ENCODE results near the gene IKZF5.

IKZF5 gene, protein sequence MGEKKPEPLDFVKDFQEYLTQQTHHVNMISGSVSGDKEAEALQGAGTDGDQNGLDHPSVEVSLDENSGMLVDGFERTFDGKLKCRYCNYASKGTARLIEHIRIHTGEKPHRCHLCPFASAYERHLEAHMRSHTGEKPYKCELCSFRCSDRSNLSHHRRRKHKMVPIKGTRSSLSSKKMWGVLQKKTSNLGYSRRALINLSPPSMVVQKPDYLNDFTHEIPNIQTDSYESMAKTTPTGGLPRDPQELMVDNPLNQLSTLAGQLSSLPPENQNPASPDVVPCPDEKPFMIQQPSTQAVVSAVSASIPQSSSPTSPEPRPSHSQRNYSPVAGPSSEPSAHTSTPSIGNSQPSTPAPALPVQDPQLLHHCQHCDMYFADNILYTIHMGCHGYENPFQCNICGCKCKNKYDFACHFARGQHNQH

GRCh38 chr10:123008355-123009104, at the start of gene IKZF5, which contains the start of gene ACADSB:
IKZF5 (minus strand) TSS chr10:123008795; CDS start chr10:122998625, 10,170 bp downstream.
ACADSB (plus strand) TSS chr10:123009006; CDS start chr10:123009030, 24 bp downstream.
- peaks cover 58% of the 10 kb centered on the region for H3K4me1 Mint-ChIP-seq (ENCODE audit: low read depth)
- peak within 1 kb of the TSS; percentile 100 for H3K4me3 Mint-ChIP-seq
- H3K27me3 Mint-ChIP-seq = no peaks in the 10 kb centered on the region
- no peaks in the 10 kb centered on the region for H3K9me3 Mint-ChIP-seq
- H3K27ac Mint-ChIP-seq = peak within 1 kb of the TSS; percentile 99
- H3K36me3 Mint-ChIP-seq (ENCODE audit: low read depth) = peaks cover 13% of the 10 kb centered on the region

DNA sequence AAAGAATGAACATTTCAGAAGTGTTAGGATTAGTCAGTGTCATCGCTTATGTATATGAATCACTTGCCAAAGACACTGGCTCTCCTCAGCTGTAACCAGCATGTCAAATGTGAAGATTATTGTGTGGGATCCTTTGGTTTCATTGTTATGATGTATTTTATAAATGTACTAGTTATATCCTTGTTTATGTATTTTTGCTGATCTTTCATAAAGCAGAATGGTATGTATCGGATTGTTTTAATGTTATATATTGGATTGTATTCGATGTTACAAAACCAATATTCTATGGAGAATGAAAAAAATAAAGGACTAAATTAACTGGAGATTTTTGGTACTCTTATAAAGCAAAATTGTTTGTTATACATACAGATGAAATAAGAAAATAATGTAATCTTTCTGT, 49.4 kb upstream of the IKZF5 start:
- Mint-ChIP-seq H3K27ac (no peak overlapping the region), H3K9me3 (no peaks in the 10 kb centered on the region), H3K4me1 (ENCODE audit: low read depth) (no peaks in the 10 kb centered on the region), H3K4me3 (no peak overlapping the region), H3K27me3 (no peaks in the 10 kb centered on the region), H3K36me3 (ENCODE audit: low read depth) (peaks cover 26% of the 10 kb centered on the region)

GRCh38 chr10:123045961-123046731, 37.6 kb upstream of the IKZF5 start:
- no peaks in the 10 kb centered on the region for H3K27me3 Mint-ChIP-seq
- H3K36me3 Mint-ChIP-seq (ENCODE audit: low read depth) = peaks cover 19% of the 10 kb centered on the region
- no peak overlapping the region for H3K4me3 Mint-ChIP-seq
- H3K9me3 Mint-ChIP-seq = no peaks in the 10 kb centered on the region
- H3K4me1 Mint-ChIP-seq (ENCODE audit: low read depth) = no peaks in the 10 kb centered on the region
- H3K27ac Mint-ChIP-seq = no peak overlapping the region

DNA sequence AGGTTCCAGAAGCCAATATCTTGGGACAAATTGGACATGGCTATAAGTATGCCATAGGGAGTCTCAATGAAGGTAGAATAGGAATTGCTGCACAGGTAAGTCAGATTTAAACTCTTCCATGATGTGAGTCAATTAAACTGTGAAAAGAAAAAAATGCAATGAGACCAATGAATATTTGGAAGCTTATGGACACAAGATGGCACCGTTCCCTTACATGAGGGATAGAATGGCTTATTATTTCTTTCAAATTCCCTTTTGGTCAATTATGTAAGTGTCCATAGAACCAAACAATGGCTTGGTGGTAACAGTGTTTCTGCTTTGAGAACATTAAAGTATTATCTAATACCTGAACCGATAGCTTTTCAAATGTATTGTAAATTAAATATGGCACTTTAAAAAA, 35.8 kb upstream of the IKZF5 start:
- Mint-ChIP-seq H3K4me3 (no peak overlapping the region), H3K36me3 (ENCODE audit: low read depth) (peaks cover 20% of the 10 kb centered on the region), H3K27ac (no peak overlapping the region), H3K9me3 (no peaks in the 10 kb centered on the region), H3K27me3 (no peaks in the 10 kb centered on the region), H3K4me1 (ENCODE audit: low read depth) (peaks cover 1% of the 10 kb centered on the region)

DNA sequence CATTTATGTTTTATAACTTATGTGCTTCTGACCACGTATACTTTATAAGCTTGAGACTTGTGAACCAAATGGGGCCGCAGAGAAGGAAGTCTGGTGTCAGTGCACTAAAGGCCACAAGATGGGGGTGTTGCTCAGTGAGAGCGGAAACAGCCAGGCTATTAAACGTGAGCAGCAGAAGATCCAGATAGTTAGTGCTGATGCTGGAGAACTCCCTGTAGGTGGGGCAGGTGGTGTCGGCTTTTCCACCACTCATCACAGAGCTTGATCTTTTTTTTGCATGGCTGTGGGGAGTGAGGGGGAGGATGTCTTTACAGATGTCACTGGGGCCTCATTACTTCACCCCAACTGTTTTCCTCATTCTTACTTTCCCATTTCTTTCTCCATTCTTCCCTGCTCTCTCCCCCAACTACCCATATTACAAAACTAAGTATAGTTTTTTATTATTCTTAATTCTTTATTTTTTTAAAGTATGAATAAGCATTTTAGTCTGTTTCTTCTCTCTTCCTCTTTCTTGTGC, 34.9 kb upstream of the IKZF5 start:
- no peaks in the 10 kb centered on the region for H3K9me3 Mint-ChIP-seq
- H3K27me3 Mint-ChIP-seq = no peaks in the 10 kb centered on the region
- H3K36me3 Mint-ChIP-seq (ENCODE audit: low read depth) = peaks cover 22% of the 10 kb centered on the region
- no peak overlapping the region for H3K27ac Mint-ChIP-seq
- H3K4me3 Mint-ChIP-seq = no peak overlapping the region
- H3K4me1 Mint-ChIP-seq (ENCODE audit: low read depth) = peaks cover 8% of the 10 kb centered on the region

- Mint-ChIP-seq H3K27ac (no peak overlapping the region), H3K27me3 (no peaks in the 10 kb centered on the region), H3K36me3 (ENCODE audit: low read depth) (peaks cover 19% of the 10 kb centered on the region), H3K9me3 (no peaks in the 10 kb centered on the region), H3K4me1 (ENCODE audit: low read depth) (peaks cover 8% of the 10 kb centered on the region), H3K4me3 (no peak overlapping the region)
These were observed 34.3 kb upstream of the IKZF5 start for GRCh38 chr10:123042708-123043408.

GRCh38 chr10:123039632-123039930, 31.0 kb upstream of the IKZF5 start:
- H3K9me3 Mint-ChIP-seq = no peaks in the 10 kb centered on the region
- H3K27me3 Mint-ChIP-seq = no peaks in the 10 kb centered on the region
- peaks cover 8% of the 10 kb centered on the region for H3K4me1 Mint-ChIP-seq (ENCODE audit: low read depth)
- peaks cover 30% of the 10 kb centered on the region for H3K36me3 Mint-ChIP-seq (ENCODE audit: low read depth)
- H3K4me3 Mint-ChIP-seq = no peak overlapping the region
- no peak overlapping the region for H3K27ac Mint-ChIP-seq

GRCh38 chr10:123038782-123039631, 30.4 kb upstream of the IKZF5 start:
- H3K27ac Mint-ChIP-seq = no peak overlapping the region
- H3K36me3 Mint-ChIP-seq (ENCODE audit: low read depth) = peaks cover 35% of the 10 kb centered on the region
- no peaks in the 10 kb centered on the region for H3K27me3 Mint-ChIP-seq
- H3K9me3 Mint-ChIP-seq = no peaks in the 10 kb centered on the region
- peaks cover 8% of the 10 kb centered on the region for H3K4me1 Mint-ChIP-seq (ENCODE audit: low read depth)
- no peak overlapping the region for H3K4me3 Mint-ChIP-seq

- H3K4me1 Mint-ChIP-seq (ENCODE audit: low read depth) = peaks cover 8% of the 10 kb centered on the region
- H3K36me3 Mint-ChIP-seq (ENCODE audit: low read depth) = peaks cover 35% of the 10 kb centered on the region
- H3K9me3 Mint-ChIP-seq = no peaks in the 10 kb centered on the region
- H3K4me3 Mint-ChIP-seq = no peak overlapping the region
- no peak overlapping the region for H3K27ac Mint-ChIP-seq
- H3K27me3 Mint-ChIP-seq = no peaks in the 10 kb centered on the region
These were observed 27.0 kb upstream of the IKZF5 start for GRCh38 chr10:123035467-123036086.

- H3K9me3 Mint-ChIP-seq = no peaks in the 10 kb centered on the region
- H3K4me3 Mint-ChIP-seq = no peak overlapping the region
- H3K27ac Mint-ChIP-seq = no peak overlapping the region
- peaks cover 6% of the 10 kb centered on the region for H3K4me1 Mint-ChIP-seq (ENCODE audit: low read depth)
- H3K27me3 Mint-ChIP-seq = no peaks in the 10 kb centered on the region
- peaks cover 28% of the 10 kb centered on the region for H3K36me3 Mint-ChIP-seq (ENCODE audit: low read depth)
These were observed 25.7 kb upstream of the IKZF5 start for GRCh38 chr10:123034332-123034731.

DNA sequence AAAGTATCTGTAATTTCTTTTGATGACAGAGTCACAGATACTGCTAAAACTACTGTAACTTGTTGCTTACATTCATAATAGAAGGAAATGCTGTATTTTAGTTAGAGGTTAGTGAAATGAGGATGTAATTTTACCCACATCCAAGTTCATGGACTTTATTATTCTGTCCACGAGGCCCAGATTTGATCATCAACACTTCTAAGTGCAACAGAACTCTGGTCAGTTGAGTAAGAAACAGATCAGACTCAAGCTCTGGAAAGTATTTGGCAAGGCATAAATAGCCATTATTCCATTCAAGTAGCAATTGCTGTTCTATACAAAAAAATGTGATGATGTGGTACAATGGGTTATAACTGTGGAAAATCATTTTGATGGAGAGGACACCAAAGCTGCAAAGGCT, 22.5 kb upstream of the IKZF5 start:
- H3K27me3 Mint-ChIP-seq = no peaks in the 10 kb centered on the region
- H3K4me1 Mint-ChIP-seq (ENCODE audit: low read depth) = no peaks in the 10 kb centered on the region
- H3K27ac Mint-ChIP-seq = no peak overlapping the region
- no peaks in the 10 kb centered on the region for H3K9me3 Mint-ChIP-seq
- peaks cover 14% of the 10 kb centered on the region for H3K36me3 Mint-ChIP-seq (ENCODE audit: low read depth)
- no peak overlapping the region for H3K4me3 Mint-ChIP-seq

GRCh38 chr10:123027861-123028260, 19.3 kb upstream of the IKZF5 start:
- no peak overlapping the region for H3K27ac Mint-ChIP-seq
- H3K36me3 Mint-ChIP-seq (ENCODE audit: low read depth) = no peaks in the 10 kb centered on the region
- H3K4me1 Mint-ChIP-seq (ENCODE audit: low read depth) = no peaks in the 10 kb centered on the region
- H3K4me3 Mint-ChIP-seq = no peak overlapping the region
- no peaks in the 10 kb centered on the region for H3K27me3 Mint-ChIP-seq
- H3K9me3 Mint-ChIP-seq = no peaks in the 10 kb centered on the region

- Mint-ChIP-seq H3K36me3 (ENCODE audit: low read depth) (no peaks in the 10 kb centered on the region), H3K27ac (no peak overlapping the region), H3K9me3 (no peaks in the 10 kb centered on the region), H3K4me3 (no peak overlapping the region), H3K27me3 (no peaks in the 10 kb centered on the region), H3K4me1 (ENCODE audit: low read depth) (no peaks in the 10 kb centered on the region)
These were observed 17.7 kb upstream of the IKZF5 start for GRCh38 chr10:123026302-123026701.

All from stimulated activated naive CD8-positive, alpha-beta T cell treated with anti-CD3 and anti-CD28 coated beads, Interleukin-15, Interleukin-2, amounts not matched to agents 100 ng/mL and 50 ng/mL, for 24 hours (primary cell).